DOHH2 (cell line): ENCODE data around the gene NGRN.

Experiments used
- H3F3A ChIP-seq: fragments of 200-600 bp; sonication (generic), shearing (Covaris generic); 2 replicates; pipeline ENCODE4 v1.6.0; 2016; ENCODE audit warnings: antibody characterized with exemption, mild to moderate bottlenecking; ENCODE audit not compliant: control insufficient read depth, insufficient read depth
- H3K27ac ChIP-seq: fragments of 200-600 bp; sonication (generic); 2 replicates; pipeline ENCODE4 v1.5.1; 2014; ENCODE audit warnings: low read depth, mild to moderate bottlenecking, low read length, moderate library complexity
- H3K27me3 ChIP-seq: fragments of 200-600 bp; sonication (generic); 2 replicates; pipeline ENCODE4 v1.6.1; 2014; ENCODE audit warnings: mild to moderate bottlenecking, low read length, mixed read lengths; ENCODE audit not compliant: control insufficient read depth
- H3K36me3 ChIP-seq: fragments of 200-600 bp; sonication (generic); 2 replicates; pipeline ENCODE4 v1.6.1; 2014; ENCODE audit warnings: mild to moderate bottlenecking, low read length, moderate library complexity, mixed read lengths; ENCODE audit not compliant: control insufficient read depth
- H3K4me1 ChIP-seq: fragments of 200-600 bp; sonication (generic); 2 replicates; pipeline ENCODE4 v1.6.1; 2014; ENCODE audit warnings: mild to moderate bottlenecking, low read length, mixed read lengths; ENCODE audit not compliant: control insufficient read depth
- H3K4me2 ChIP-seq: fragments of 200-600 bp; sonication (generic); 2 replicates; pipeline ENCODE4 v1.6.0; 2014; ENCODE audit warnings: mild to moderate bottlenecking, low read length, moderate library complexity
- H3K4me3 ChIP-seq: fragments of 200-600 bp; sonication (generic); 2 replicates; pipeline ENCODE4 v1.5.1; 2014; ENCODE audit warnings: mild to moderate bottlenecking, low read length, mixed read lengths
- H3K79me2 ChIP-seq: fragments of 200-600 bp; sonication (generic); 2 replicates; pipeline ENCODE4 v1.6.1; 2014; ENCODE audit warnings: mild to moderate bottlenecking, low read length, mixed read lengths; ENCODE audit not compliant: control insufficient read depth
- H3K9me2 ChIP-seq: fragments of 200-600 bp; sonication (generic); replicated peaks from 2 replicates; pipeline ENCODE4 v1.6.1; 2014; ENCODE audit warnings: mild to moderate bottlenecking, low read length, mixed read lengths; ENCODE audit not compliant: control insufficient read depth
- H3K9me3 ChIP-seq: fragments of 200-600 bp; sonication (generic); 2 replicates; pipeline ENCODE4 v1.6.1; 2014; ENCODE audit warnings: antibody characterized with exemption, low read length, mixed read lengths; ENCODE audit not compliant: control insufficient read depth, insufficient read depth
- H4K20me1 ChIP-seq: fragments of 200-600 bp; sonication (generic); 2 replicates; pipeline ENCODE4 v1.6.0; 2014; ENCODE audit warnings: low read depth, mild to moderate bottlenecking, antibody characterized with exemption, low read length, moderate library complexity; ENCODE audit not compliant: control insufficient read depth, insufficient read depth
- EZH2phosphoT487 ChIP-seq: fragments of 200-600 bp; sonication (generic); IDR thresholded peaks from 2 replicates; pipeline ENCODE4 v1.6.1; 2017; ENCODE audit warnings: borderline replicate concordance, mild to moderate bottlenecking, antibody characterized with exemption, low read length, moderate library complexity, mixed read lengths
- TF ChIP-seq, protein P1 (sequence below): fragments of 200-600 bp; sonication (generic); IDR thresholded peaks from one replicate; pipeline ENCODE4 v1.5.1; 2014; ENCODE audit warnings: antibody characterized with exemption, mild to moderate bottlenecking, low read depth, low read length; ENCODE audit not compliant: poor library complexity, severe bottlenecking

NGRN gene, protein sequence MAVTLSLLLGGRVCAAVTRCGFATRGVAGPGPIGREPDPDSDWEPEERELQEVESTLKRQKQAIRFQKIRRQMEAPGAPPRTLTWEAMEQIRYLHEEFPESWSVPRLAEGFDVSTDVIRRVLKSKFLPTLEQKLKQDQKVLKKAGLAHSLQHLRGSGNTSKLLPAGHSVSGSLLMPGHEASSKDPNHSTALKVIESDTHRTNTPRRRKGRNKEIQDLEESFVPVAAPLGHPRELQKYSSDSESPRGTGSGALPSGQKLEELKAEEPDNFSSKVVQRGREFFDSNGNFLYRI

GRCh38 chr15:90265271-90266060 lies at the start of gene NGRN:
TSS of gene NGRN (plus strand) at chr15:90265672. CDS start at chr15:90265713, 41 bp downstream.
- no peaks in the 10 kb centered on the region for H3K27me3 ChIP-seq

GRCh38 chr15:90217671-90218394 lies 47.6 kb upstream of the NGRN start:
- Histone ChIP-seq H3K9me3 (no peaks in the 10 kb centered on the region), H3K36me3 (0 out of 2 replicates have a peak, but pooled peaks cover 2% of the 10 kb centered on the region), H3K9me2 (no peaks in the 10 kb centered on the region), H3K79me2 (no peaks in the 10 kb centered on the region), H3K27ac (no peak overlapping the region), H3K4me2 (no peak overlapping the region), H3K4me1 (peaks cover 55% of the 10 kb centered on the region), H3K27me3 (no peaks in the 10 kb centered on the region), H3F3A (no peaks in the 10 kb centered on the region; the same call in 1 of the 2 replicates), H3K4me3 (no peak overlapping the region), H4K20me1 (no peaks in the 10 kb centered on the region)
- TF ChIP-seq, protein P1, sequence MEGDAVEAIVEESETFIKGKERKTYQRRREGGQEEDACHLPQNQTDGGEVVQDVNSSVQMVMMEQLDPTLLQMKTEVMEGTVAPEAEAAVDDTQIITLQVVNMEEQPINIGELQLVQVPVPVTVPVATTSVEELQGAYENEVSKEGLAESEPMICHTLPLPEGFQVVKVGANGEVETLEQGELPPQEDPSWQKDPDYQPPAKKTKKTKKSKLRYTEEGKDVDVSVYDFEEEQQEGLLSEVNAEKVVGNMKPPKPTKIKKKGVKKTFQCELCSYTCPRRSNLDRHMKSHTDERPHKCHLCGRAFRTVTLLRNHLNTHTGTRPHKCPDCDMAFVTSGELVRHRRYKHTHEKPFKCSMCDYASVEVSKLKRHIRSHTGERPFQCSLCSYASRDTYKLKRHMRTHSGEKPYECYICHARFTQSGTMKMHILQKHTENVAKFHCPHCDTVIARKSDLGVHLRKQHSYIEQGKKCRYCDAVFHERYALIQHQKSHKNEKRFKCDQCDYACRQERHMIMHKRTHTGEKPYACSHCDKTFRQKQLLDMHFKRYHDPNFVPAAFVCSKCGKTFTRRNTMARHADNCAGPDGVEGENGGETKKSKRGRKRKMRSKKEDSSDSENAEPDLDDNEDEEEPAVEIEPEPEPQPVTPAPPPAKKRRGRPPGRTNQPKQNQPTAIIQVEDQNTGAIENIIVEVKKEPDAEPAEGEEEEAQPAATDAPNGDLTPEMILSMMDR, result no peak
- no peak for TF ChIP-seq EZH2phosphoT487

More at GRCh38 chr15:90265271-90266060, at the start of gene NGRN:
- peak within 1 kb of the TSS; percentile 89 for H3K4me3 ChIP-seq
- peaks cover 8% of the 10 kb centered on the region; the same call in 1 of the 2 replicates for H3F3A ChIP-seq
- H4K20me1 ChIP-seq, result 0 out of 2 replicates have a peak, but pooled peaks cover 4% of the 10 kb centered on the region
- H3K4me1 ChIP-seq, result peaks cover 40% of the 10 kb centered on the region
- H3K9me2 ChIP-seq, result no peaks in the 10 kb centered on the region
- H3K27ac ChIP-seq, result peak within 1 kb of the TSS; percentile 80
- TF ChIP-seq, protein P1, result no peak
- no peak for TF ChIP-seq EZH2phosphoT487
- H3K79me2 ChIP-seq, result peaks cover 57% of the 10 kb centered on the region
- H3K36me3 ChIP-seq, result peaks cover 33% of the 10 kb centered on the region
- no peaks in the 10 kb centered on the region for H3K9me3 ChIP-seq
- peak within 1 kb of the TSS; percentile 95 for H3K4me2 ChIP-seq

GRCh38 chr15:90219421-90220141 lies 45.9 kb upstream of the NGRN start:
- Histone ChIP-seq H3K9me2 (no peaks in the 10 kb centered on the region), H3K4me3 (no peak overlapping the region), H3K4me1 (peaks cover 42% of the 10 kb centered on the region), H3K79me2 (no peaks in the 10 kb centered on the region), H3K36me3 (0 out of 2 replicates have a peak, but pooled peaks cover 2% of the 10 kb centered on the region), H3K9me3 (no peaks in the 10 kb centered on the region), H3K27me3 (no peaks in the 10 kb centered on the region), H4K20me1 (no peaks in the 10 kb centered on the region), H3K27ac (no peak overlapping the region), H3K4me2 (no peak overlapping the region), H3F3A (no peaks in the 10 kb centered on the region; the same call in 1 of the 2 replicates)
- no peak for TF ChIP-seq EZH2phosphoT487
- TF ChIP-seq, protein P1, result peak; percentile 90
